Aorta (tissue), 5 donors: Measurements from ENCODE around the gene PDPK1. TPM values are rescaled to one million over a fixed set of nuclear protein-coding genes. Genes with fewer than 3 reads are reported as not detected.

Experiments used
- ATAC-seq: fragments of 200-7000 bp; cut with Tn5 transposase; one replicate; pipeline ENCODE4 v1.9.1; 2022; ENCODE audit warnings: moderate library complexity; ENCODE audit not compliant: low FRiP score
- DNase-seq, 2 donors: peaks; one replicate each; pipeline ENCODE4 v3.0.0-alpha.2; 2020
- H3K27ac ChIP-seq, 2 donors: one replicate each; pipeline ENCODE4 v1.5.1; 2013; ENCODE audit warnings: low read length in 2 of 2, mild to moderate bottlenecking in 2 of 2, moderate library complexity in 2 of 2, control low read depth in 1 of 2, inconsistent platforms in 1 of 2, low read depth in 1 of 2
- H3K27me3 ChIP-seq, 2 donors: one replicate each; pipeline ENCODE4 v1.6.1; 2013; ENCODE audit warnings: control low read depth in 1 of 2, low read length in 1 of 2, mild to moderate bottlenecking in 1 of 2, moderate library complexity in 1 of 2; ENCODE audit not compliant: insufficient read depth in 2 of 2, control insufficient read depth in 1 of 2
- H3K36me3 ChIP-seq, 2 donors: one replicate each; pipeline ENCODE4 v1.6.1; 2013; ENCODE audit warnings: control low read depth in 1 of 2, low read length in 1 of 2, mild to moderate bottlenecking in 1 of 2; ENCODE audit not compliant: insufficient read depth in 2 of 2, control insufficient read depth in 1 of 2
- H3K4me1 ChIP-seq, 2 donors: one replicate each; pipeline ENCODE4 v1.6.1; 2013; ENCODE audit warnings: low read length in 2 of 2, control low read depth in 1 of 2, mild to moderate bottlenecking in 1 of 2, moderate library complexity in 1 of 2; ENCODE audit not compliant: insufficient read depth in 2 of 2, control insufficient read depth in 1 of 2
- H3K4me3 ChIP-seq, 2 donors: one replicate each; pipeline ENCODE4 v1.5.1; 2013; ENCODE audit warnings: low read length in 2 of 2, control low read depth in 1 of 2, mild to moderate bottlenecking in 1 of 2
- H3K9me3 ChIP-seq: one replicate; pipeline ENCODE4 v1.6.1; 2013; ENCODE audit warnings: mild to moderate bottlenecking, low read length; ENCODE audit not compliant: control insufficient read depth
- WGBS, 2 donors: extraction: QIAGEN DNeasy Blood & Tissue Kit; methylation state at CpG; one replicate each; pipeline ENCODE4 v1.1.7; 2013; 5-methylcytosine and 5-hydroxymethylcytosine counted together
- intact Hi-C, 2 donors: fragments of 100-400 bp; cut with DNase I; formaldehyde crosslinking; loops; one replicate each; pipeline versions ENCODE4 v1.14.2 to v1.15.0; 2022
- long read RNA-seq, 2 donors: library from polyadenylated mRNA; unstranded; transcript quantifications; one replicate each; pipeline ENCODE4 v2.0.0, GENCODE V29; 2020 to 2021
- polyA plus RNA-seq, 2 donors: library from polyadenylated mRNA; stranded (reverse); fragments of 200-250 nt; gene quantifications; one replicate each; pipeline ENCODE4 v1.2.3, GENCODE V29; 2013
- total RNA-seq, 2 donors: library from RNA; stranded (reverse); fragmentation: NEBNext Ultra II Directional; extraction: Animal tissue kit (Norgen Biotek cat#: 25700); gene quantifications; one replicate each; pipeline ENCODE4 v1.2.1, GENCODE V29; 2021
- donor health status: healthy with polysubstance abuse.
- donor health status: Bipolar disorder and iron deficiency.
- donor health status: DM: no; HTN: no; CAD: no.
- donor health status: DM: no; HTN: no; CAD: no.
- donor health status: DM: yes; HTN: yes; CAD: no.

The PDPK1 gene
- total RNA-seq (10 to 100 TPM; 43.0 to 46.4 TPM), polyA plus RNA-seq (10 to 100 TPM; 12.7 to 17.9 TPM)
- long read RNA-seq, donor 1, full-length matches to known transcripts, result 83 of 136 reads
- long read RNA-seq, donor 1, partial matches to known transcripts, result 8 of 136 reads
- long read RNA-seq, donor 1, other reads (novel, unspliced or antisense), result 45 of 136 reads
- long read RNA-seq, donor 2, full-length matches to known transcripts, result 9 of 45 reads
- long read RNA-seq, donor 2, partial matches to known transcripts, result 6 of 45 reads
- long read RNA-seq, donor 2, other reads (novel, unspliced or antisense), result 30 of 45 reads

- peak; percentile 96 for ATAC-seq
- Histone ChIP-seq H3K4me3 (peak within 1 kb of the TSS; percentile 77 to 99), H3K4me1 (no peaks in the 10 kb centered on the region), H3K27ac (peak within 1 kb of the TSS in 1 of 2 donors; percentile 65), H3K27me3 (no peaks in the 10 kb centered on the region), H3K36me3 (no peaks in the 10 kb centered on the region), H3K9me3 (no peaks in the 10 kb centered on the region)
- DNase-seq, result peak; percentile 96 to 97
- WGBS, 2 donors, result 0 to 1% methylated on average over 41 to 126 of the region's 126 CpGs
- intact Hi-C loops, result loop anchor here in 1 of 2 donors (10.0 kb wide), 2 partner anchors 57 to 137 kb away; no protein-coding TSS in a partner anchor
Measured at GRCh38 chr16:2537451-2538379, at the start of gene PDPK1. PDPK1 (plus strand) TSS chr16:2538021; CDS start chr16:2538113, 92 bp downstream.

- 95 to 96% methylated on average over 16 of the region's 16 CpGs for WGBS, 2 donors
- ATAC-seq, result no peak
- intact Hi-C loops, result no loop called here
Measured at GRCh38 chr16:2489581-2489980, 48.2 kb upstream of the PDPK1 start.

GRCh38 chr16:2490190-2491105 lies 47.4 kb upstream of the PDPK1 start:
- no peak for ATAC-seq
- DNase-seq, result no peak
- intact Hi-C loops, result no loop called here
- Histone ChIP-seq H3K27ac (no peak overlapping the region), H3K27me3 (no peaks in the 10 kb centered on the region), H3K36me3 (no peaks in the 10 kb centered on the region), H3K4me3 (no peak overlapping the region), H3K4me1 (no peaks in the 10 kb centered on the region), H3K9me3 (no peaks in the 10 kb centered on the region)
- 89 to 90% methylated on average over 23 of the region's 23 CpGs for WGBS, 2 donors

More at GRCh38 chr16:2489581-2489980, 48.2 kb upstream of the PDPK1 start:
- DNase-seq, result no peak
- Histone ChIP-seq H3K27ac (no peak overlapping the region), H3K27me3 (no peaks in the 10 kb centered on the region), H3K4me3 (no peak overlapping the region), H3K9me3 (no peaks in the 10 kb centered on the region), H3K36me3 (no peaks in the 10 kb centered on the region), H3K4me1 (no peaks in the 10 kb centered on the region)

- no peak for ATAC-seq
- Histone ChIP-seq H3K4me3 (no peak overlapping the region), H3K27me3 (no peaks in the 10 kb centered on the region), H3K4me1 (no peaks in the 10 kb centered on the region), H3K9me3 (no peaks in the 10 kb centered on the region), H3K36me3 (no peaks in the 10 kb centered on the region), H3K27ac (no peak overlapping the region)
- 87 to 89% methylated on average over 13 of the region's 13 CpGs for WGBS, 2 donors
- intact Hi-C loops, result no loop called here
- DNase-seq, result no peak
Measured at GRCh38 chr16:2492292-2492691, 45.5 kb upstream of the PDPK1 start.

- no peak for ATAC-seq
- Histone ChIP-seq H3K27me3 (no peaks in the 10 kb centered on the region), H3K36me3 (no peaks in the 10 kb centered on the region), H3K9me3 (no peaks in the 10 kb centered on the region), H3K4me1 (no peaks in the 10 kb centered on the region), H3K4me3 (no peak overlapping the region), H3K27ac (no peak overlapping the region)
- DNase-seq, result no peak
- 19 to 31% methylated on average over 6 of the region's 6 CpGs for WGBS, 2 donors
- intact Hi-C loops, result no loop called here
Measured at GRCh38 chr16:2493605-2494004, 44.2 kb upstream of the PDPK1 start.

GRCh38 chr16:2494616-2495015 lies 43.2 kb upstream of the PDPK1 start:
- DNase-seq (no peak), ATAC-seq (no peak)
- WGBS, 2 donors, result 86 to 93% methylated on average over 5 of the region's 5 CpGs
- Histone ChIP-seq H3K36me3 (no peaks in the 10 kb centered on the region), H3K27me3 (no peaks in the 10 kb centered on the region), H3K4me3 (no peak overlapping the region), H3K9me3 (no peaks in the 10 kb centered on the region), H3K27ac (no peak overlapping the region), H3K4me1 (no peaks in the 10 kb centered on the region)
- intact Hi-C loops, result no loop called here

- DNase-seq, result no peak
- Histone ChIP-seq H3K4me3 (no peak overlapping the region), H3K9me3 (no peaks in the 10 kb centered on the region), H3K27me3 (no peaks in the 10 kb centered on the region), H3K36me3 (no peaks in the 10 kb centered on the region), H3K4me1 (no peaks in the 10 kb centered on the region), H3K27ac (no peak overlapping the region)
- no peak for ATAC-seq
- intact Hi-C loops, result no loop called here
- WGBS, 2 donors, result 82 to 86% methylated on average over 5 of the region's 5 CpGs
Measured at GRCh38 chr16:2495041-2495440, 42.8 kb upstream of the PDPK1 start.
